Fibroblast of lung (primary cell): ENCODE measurements around the gene BCAS3. TPM values are rescaled to one million over a fixed set of nuclear protein-coding genes. Genes with fewer than 3 reads are reported as not detected.

ENCODE experiments used
- DNase-seq, 2 donors: peaks; one replicate each; pipeline versions ENCODE4 v3.0.0 to v3.0.0-alpha.2; 2010; ENCODE audit warnings: low read depth in 2 of 2
- H2AFZ ChIP-seq: 2 replicates; pipeline ENCODE4 v1.5.1; 2012; ENCODE audit warnings: low read length, control low read depth, inconsistent platforms
- H3K27ac ChIP-seq: 2 replicates; pipeline ENCODE4 v1.5.1; 2011; ENCODE audit warnings: low read length, control low read depth; ENCODE audit not compliant: insufficient read depth
- H3K27me3 ChIP-seq: 2 replicates; pipeline ENCODE4 v1.5.1; 2011; ENCODE audit warnings: mild to moderate bottlenecking, low read length; ENCODE audit not compliant: control insufficient read depth, insufficient read depth
- H3K36me3 ChIP-seq: 2 replicates; pipeline ENCODE4 v1.5.1; 2011; ENCODE audit warnings: low read length; ENCODE audit not compliant: control insufficient read depth, insufficient read depth
- H3K4me1 ChIP-seq: 2 replicates; pipeline ENCODE4 v1.5.1; 2011; ENCODE audit warnings: low read length; ENCODE audit not compliant: control insufficient read depth, insufficient read depth; ENCODE audit errors: extremely low read depth
- H3K4me2 ChIP-seq: 2 replicates; pipeline ENCODE4 v1.5.1; 2011; ENCODE audit warnings: low read length, control low read depth; ENCODE audit not compliant: insufficient read depth; ENCODE audit errors: extremely low read depth
- H3K4me3 ChIP-seq, 4 experiments: fragments of 200-600 bp in 1 of 4; sonication (generic) in 1 of 4; replicated peaks in 1 of 4; 2 replicates each; pipeline ENCODE4 v1.5.1; 2011 to 2016; ENCODE audit warnings: low read length in 4 of 4, low read depth in 3 of 4, mild to moderate bottlenecking in 3 of 4, control low read depth in 2 of 4, inconsistent platforms in 1 of 4, mixed read lengths in 1 of 4; ENCODE audit not compliant: insufficient read depth in 1 of 4; ENCODE audit errors: control extremely low read depth in 1 of 4
- H3K79me2 ChIP-seq: 2 replicates; pipeline ENCODE4 v1.5.1; 2012; ENCODE audit warnings: mild to moderate bottlenecking, low read length, inconsistent platforms; ENCODE audit not compliant: control insufficient read depth, insufficient read depth
- H3K9ac ChIP-seq: 2 replicates; pipeline ENCODE4 v1.5.1; 2011; ENCODE audit warnings: mild to moderate bottlenecking, low read length, control low read depth; ENCODE audit not compliant: insufficient read depth
- H3K9me3 ChIP-seq: 2 replicates; pipeline ENCODE4 v1.5.1; 2012; ENCODE audit warnings: low read depth, low read length; ENCODE audit not compliant: control insufficient read depth, insufficient read depth
- H4K20me1 ChIP-seq: 2 replicates; pipeline ENCODE4 v1.5.1; 2011; ENCODE audit warnings: low read length; ENCODE audit not compliant: control insufficient read depth, insufficient read depth; ENCODE audit errors: extremely low read depth
- CTCF ChIP-seq, 2 donors: IDR thresholded peaks in 1 of 2; conservative IDR thresholded peaks in 1 of 2; 1 replicate in 1 of 2; 2 replicates in 1 of 2; pipeline ENCODE4 v1.5.1; 2011 to 2012; ENCODE audit warnings: low read length in 2 of 2, control low read depth in 1 of 2, inconsistent platforms in 1 of 2, low read depth in 1 of 2, mild to moderate bottlenecking in 1 of 2
- EZH2 ChIP-seq: IDR thresholded peaks from 2 replicates; pipeline ENCODE4 v1.5.1; 2012; ENCODE audit warnings: low read length, control low read depth, mild to moderate bottlenecking; ENCODE audit errors: missing control alignments
- polyA plus RNA-seq, 2 donors: library from polyadenylated mRNA; depleted of rRNA in 1 of 2; stranded (reverse) in 1 of 2; unstranded in 1 of 2; fragments of >200 nt; gene quantifications; 2 replicates each; pipeline ENCODE4 v1.2.1, GENCODE V29; 2011 to 2012; ENCODE audit warnings: missing spikeins in 1 of 2
- total RNA-seq: library from RNA; depleted of rRNA; stranded (reverse); fragments of >200 nt; gene quantifications from 2 replicates; pipeline ENCODE4 v1.2.1, GENCODE V29; 2014

The BCAS3 gene
- total and polyA plus RNA-seq, 2 donors (not counting 1 experiment from before 2014, with no cell fraction given) = 9.9 to 43.6 TPM

GRCh38 chr17:61245706-61246135 is 568.1 kb downstream of the BCAS3 start:
- DNase-seq = no peak
- Histone ChIP-seq H3K36me3 (no peaks in the 10 kb centered on the region), H4K20me1 (no peaks in the 10 kb centered on the region), H2AFZ (no peak overlapping the region), H3K9ac (no peak overlapping the region), H3K79me2 (no peaks in the 10 kb centered on the region), H3K4me3 (no peak overlapping the region), H3K4me1 (peaks cover 15% of the 10 kb centered on the region), H3K27ac (no peak overlapping the region), H3K4me2 (no peak overlapping the region), H3K9me3 (no peaks in the 10 kb centered on the region), H3K27me3 (no peaks in the 10 kb centered on the region)
- TF ChIP-seq CTCF (conservative IDR thresholded peaks at IDR 0.05 in 1 of 2, IDR thresholded peaks at IDR 0.05 in 1 of 2; ENCODE audit: low read depth in 1 of 2, low read length in 2 of 2) (no peak), EZH2 (no peak)

- H3K4me2 ChIP-seq = no peak overlapping the region
- no peak overlapping the region for H2AFZ ChIP-seq
- H3K36me3 ChIP-seq = no peaks in the 10 kb centered on the region
- no peak overlapping the region for H3K27ac ChIP-seq
- no peaks in the 10 kb centered on the region for H3K9me3 ChIP-seq
- DNase-seq = peak; percentile 95 to 96
- peaks cover 22% of the 10 kb centered on the region for H3K4me1 ChIP-seq
- no peak overlapping the region for H3K9ac ChIP-seq
- TF ChIP-seq CTCF (conservative IDR thresholded peaks at IDR 0.05 in 1 of 2, IDR thresholded peaks at IDR 0.05 in 1 of 2; ENCODE audit: low read depth in 1 of 2, low read length in 2 of 2) (no peak), EZH2 (no peak)
- H3K27me3 ChIP-seq = no peaks in the 10 kb centered on the region
- no peaks in the 10 kb centered on the region for H3K79me2 ChIP-seq
- H4K20me1 ChIP-seq = no peaks in the 10 kb centered on the region
- no peak overlapping the region for H3K4me3 ChIP-seq
Observed at GRCh38 chr17:61247439-61247838, 569.8 kb downstream of the BCAS3 start.

- Histone ChIP-seq H3K36me3 (no peaks in the 10 kb centered on the region), H3K4me2 (no peak overlapping the region), H3K9me3 (no peaks in the 10 kb centered on the region), H3K4me3 (no peak overlapping the region), H3K27ac (no peak overlapping the region), H3K4me1 (peaks cover 27% of the 10 kb centered on the region), H3K9ac (no peak overlapping the region), H2AFZ (no peak overlapping the region), H3K27me3 (no peaks in the 10 kb centered on the region), H3K79me2 (no peaks in the 10 kb centered on the region), H4K20me1 (no peaks in the 10 kb centered on the region)
- no peak for TF ChIP-seq EZH2
- TF ChIP-seq CTCF (conservative IDR thresholded peaks at IDR 0.05 in 1 of 2, IDR thresholded peaks at IDR 0.05 in 1 of 2; ENCODE audit: low read depth in 1 of 2, low read length in 2 of 2) = no peak
- DNase-seq = peak in 1 of 2 donors; percentile 33
Observed at GRCh38 chr17:61248399-61248798, 570.7 kb downstream of the BCAS3 start.
